CD14-positive monocyte (primary cell): ENCODE measurements around the gene TLR10. TPM values are rescaled to one million over a fixed set of nuclear protein-coding genes. Genes with fewer than 3 reads are reported as not detected.

ENCODE experiments used
- DNase-seq, 3 donors: peaks; one replicate each; pipeline ENCODE4 v3.0.0-alpha.2; 2011 to 2022
- H2AFZ ChIP-seq: 2 replicates; pipeline ENCODE4 v1.6.0; 2012; ENCODE audit warnings: mild to moderate bottlenecking, low read depth, low read length, inconsistent platforms; ENCODE audit not compliant: insufficient read depth, poor library complexity, severe bottlenecking
- H3K27ac ChIP-seq, 2 donors: 1 replicate in 1 of 2; 2 replicates in 1 of 2; pipeline ENCODE4 v1.5.1; 2012 to 2013; ENCODE audit warnings: low read length in 2 of 2, control low read depth in 1 of 2, inconsistent platforms in 1 of 2, low read depth in 1 of 2, mild to moderate bottlenecking in 1 of 2
- H3K27me3 ChIP-seq, 2 donors: one replicate each; pipeline versions ENCODE4 v1.6.0 to v1.6.1; 2011 to 2013; ENCODE audit warnings: low read length in 2 of 2; ENCODE audit not compliant: control insufficient read depth in 2 of 2, insufficient read depth in 2 of 2
- H3K36me3 ChIP-seq, 2 donors: replicated peaks in 1 of 2; 1 replicate in 1 of 2; 2 replicates in 1 of 2; pipeline versions ENCODE4 v1.5.1 to v1.6.1; 2012 to 2013; ENCODE audit warnings: low read length in 2 of 2, control low read depth in 1 of 2, inconsistent platforms in 1 of 2, mild to moderate bottlenecking in 1 of 2; ENCODE audit not compliant: insufficient read depth in 2 of 2, control insufficient read depth in 1 of 2
- H3K4me1 ChIP-seq, 2 donors: 1 replicate in 1 of 2; 2 replicates in 1 of 2; pipeline versions ENCODE4 v1.5.1 to v1.6.1; 2012 to 2013; ENCODE audit warnings: low read length in 2 of 2, control low read depth in 1 of 2, inconsistent platforms in 1 of 2, mild to moderate bottlenecking in 1 of 2, moderate library complexity in 1 of 2; ENCODE audit not compliant: insufficient read depth in 2 of 2, control insufficient read depth in 1 of 2
- H3K4me2 ChIP-seq: replicated peaks from 2 replicates; pipeline ENCODE3; 2012; ENCODE audit warnings: low read length, moderate library complexity, mild to moderate bottlenecking; ENCODE audit not compliant: poor library complexity, severe bottlenecking; ENCODE audit errors: extremely low read depth
- H3K4me3 ChIP-seq, 3 experiments: fragments of 200-600 bp in 1 of 3; sonication (generic) in 1 of 3; replicated peaks in 1 of 3; 1 replicate in 2 of 3; 2 replicates in 1 of 3; pipeline ENCODE4 v1.5.1; 2011 to 2013; ENCODE audit warnings: low read length in 3 of 3, mild to moderate bottlenecking in 3 of 3, control low read depth in 2 of 3, low read depth in 2 of 3, inconsistent platforms in 1 of 3, moderate library complexity in 1 of 3
- H3K79me2 ChIP-seq: 2 replicates; pipeline ENCODE4 v1.6.0; 2012; ENCODE audit warnings: mild to moderate bottlenecking, control low read depth, inconsistent platforms, low read length, moderate library complexity; ENCODE audit not compliant: insufficient read depth
- H3K9ac ChIP-seq: 2 replicates; pipeline ENCODE4 v1.6.0; 2017; ENCODE audit warnings: low read length, mild to moderate bottlenecking; ENCODE audit not compliant: insufficient read depth, poor library complexity, severe bottlenecking
- H3K9me3 ChIP-seq, 2 donors: replicated peaks in 1 of 2; 1 replicate in 1 of 2; 2 replicates in 1 of 2; pipeline versions ENCODE4 v1.5.1 to v1.6.1; 2012 to 2013; ENCODE audit warnings: low read length in 2 of 2, control low read depth in 1 of 2; ENCODE audit not compliant: control insufficient read depth in 1 of 2, insufficient read depth in 1 of 2
- H4K20me1 ChIP-seq: 2 replicates; pipeline ENCODE4 v1.6.0; 2012; ENCODE audit warnings: mild to moderate bottlenecking, low read length, control low read depth, moderate library complexity; ENCODE audit not compliant: insufficient read depth
- H3K27ac Mint-ChIP-seq, 7 donors: one replicate each; pipeline ENCODE4 v1.8.0; 2020; ENCODE audit warnings: mild to moderate bottlenecking in 7 of 7, mixed read lengths in 7 of 7, moderate library complexity in 6 of 7, inconsistent platforms in 2 of 7
- H3K27me3 Mint-ChIP-seq, 3 donors: one replicate each; pipeline ENCODE4 v1.8.0; 2021 to 2022; ENCODE audit warnings: low read depth in 3 of 3, mild to moderate bottlenecking in 3 of 3, mixed read lengths in 3 of 3, moderate library complexity in 3 of 3, inconsistent platforms in 1 of 3
- H3K36me3 Mint-ChIP-seq, 2 donors: one replicate each; pipeline ENCODE4 v1.8.0; 2020; ENCODE audit warnings: mixed read lengths in 2 of 2, inconsistent platforms in 1 of 2, mild to moderate bottlenecking in 1 of 2
- H3K4me1 Mint-ChIP-seq: one replicate; pipeline ENCODE4 v1.8.0; 2020; ENCODE audit warnings: mild to moderate bottlenecking, mixed read lengths
- H3K4me3 Mint-ChIP-seq, 2 donors: one replicate each; pipeline ENCODE4 v1.8.0; 2020; ENCODE audit warnings: mild to moderate bottlenecking in 2 of 2, mixed read lengths in 2 of 2, moderate library complexity in 1 of 2
- H3K9me3 Mint-ChIP-seq, 7 donors: one replicate each; pipeline ENCODE4 v1.8.0; 2020 to 2022; ENCODE audit warnings: mixed read lengths in 7 of 7, mild to moderate bottlenecking in 6 of 7, moderate library complexity in 6 of 7, inconsistent platforms in 2 of 7
- WGBS: methylation state at CpG from one replicate; pipeline ENCODE4 v1.1.5; 2013; ENCODE audit warnings: missing lambda C conversion rate; ENCODE audit not compliant: insufficient coverage; 5-methylcytosine and 5-hydroxymethylcytosine counted together
- intact Hi-C, 2 donors: fragments of 100-400 bp; cut with micrococcal nuclease; formaldehyde crosslinking; loops; one replicate each; pipeline versions ENCODE4 v1.15.0 to v1.15.1; 2023
- polyA plus RNA-seq, 3 donors: library from polyadenylated mRNA; depleted of rRNA in 1 of 3; unstranded in 2 of 3; stranded (reverse) in 1 of 3; fragments of 300-500 nt in 2 of 3; fragments of >200 nt in 1 of 3; fragmentation: Illumina TruSeq in 2 of 3; gene quantifications; 1 replicate in 2 of 3; 2 replicates in 1 of 3; pipeline ENCODE4 v1.2.3, GENCODE V29; 2012 to 2021
- TF ChIP-seq, protein P1 (sequence below): fragments of 200-600 bp; IDR thresholded peaks from one replicate; pipeline ENCODE4 v1.8.0; 2022; ENCODE audit warnings: antibody characterized with exemption, mild to moderate bottlenecking

Gene TLR10
- polyA plus RNA-seq, 3 donors: 1.1 to 1.2 (median 1.1) TPM

DNA sequence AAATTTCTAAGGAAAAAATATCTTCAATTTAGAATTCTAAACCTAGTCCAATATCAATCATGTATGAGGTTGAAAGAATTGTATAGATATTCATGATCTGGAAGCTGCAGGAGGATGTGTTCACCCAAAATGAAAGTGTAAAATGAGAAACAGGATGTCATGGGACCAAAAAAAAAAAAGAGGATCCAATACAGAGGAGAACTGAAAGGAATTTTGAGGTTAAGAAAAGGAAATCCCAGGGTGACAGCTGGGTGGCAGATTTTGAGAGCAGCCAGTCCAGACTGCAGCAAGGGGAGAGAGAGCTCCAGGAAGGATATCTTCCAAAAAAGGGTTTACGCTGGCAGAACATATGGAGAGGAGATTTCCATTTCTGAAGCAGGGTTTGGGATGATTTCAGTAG lies 38.9 kb downstream of the TLR10 start:
- TF ChIP-seq, protein P1, sequence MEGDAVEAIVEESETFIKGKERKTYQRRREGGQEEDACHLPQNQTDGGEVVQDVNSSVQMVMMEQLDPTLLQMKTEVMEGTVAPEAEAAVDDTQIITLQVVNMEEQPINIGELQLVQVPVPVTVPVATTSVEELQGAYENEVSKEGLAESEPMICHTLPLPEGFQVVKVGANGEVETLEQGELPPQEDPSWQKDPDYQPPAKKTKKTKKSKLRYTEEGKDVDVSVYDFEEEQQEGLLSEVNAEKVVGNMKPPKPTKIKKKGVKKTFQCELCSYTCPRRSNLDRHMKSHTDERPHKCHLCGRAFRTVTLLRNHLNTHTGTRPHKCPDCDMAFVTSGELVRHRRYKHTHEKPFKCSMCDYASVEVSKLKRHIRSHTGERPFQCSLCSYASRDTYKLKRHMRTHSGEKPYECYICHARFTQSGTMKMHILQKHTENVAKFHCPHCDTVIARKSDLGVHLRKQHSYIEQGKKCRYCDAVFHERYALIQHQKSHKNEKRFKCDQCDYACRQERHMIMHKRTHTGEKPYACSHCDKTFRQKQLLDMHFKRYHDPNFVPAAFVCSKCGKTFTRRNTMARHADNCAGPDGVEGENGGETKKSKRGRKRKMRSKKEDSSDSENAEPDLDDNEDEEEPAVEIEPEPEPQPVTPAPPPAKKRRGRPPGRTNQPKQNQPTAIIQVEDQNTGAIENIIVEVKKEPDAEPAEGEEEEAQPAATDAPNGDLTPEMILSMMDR: no peak
- H3K9ac ChIP-seq: no peak overlapping the region
- H3K36me3 Mint-ChIP-seq: peaks cover 14 to 16% of the 10 kb centered on the region in 2 donors
- H3K36me3 ChIP-seq: peaks cover 0 to 10% of the 10 kb centered on the region in 2 donors
- H3K27me3 ChIP-seq: no peaks in the 10 kb centered on the region
- peak overlapping the region; percentile 26 to 75 for H3K27ac ChIP-seq
- H3K27me3 Mint-ChIP-seq: peaks cover 0 to 3% (median 1%) of the 10 kb centered on the region in 3 donors
- H3K79me2 ChIP-seq: no peaks in the 10 kb centered on the region
- peaks cover 17 to 24% of the 10 kb centered on the region in 2 donors for H3K4me1 ChIP-seq
- H3K4me3 ChIP-seq: peak overlapping the region; percentile 26 to 73 (median 41)
- H3K9me3 Mint-ChIP-seq: peaks cover 10 to 35% (median 22%) of the 10 kb centered on the region in 7 donors
- peak overlapping the region; percentile 34 for H2AFZ ChIP-seq
- intact Hi-C loops: no loop called here
- H3K4me3 Mint-ChIP-seq: peak overlapping the region; percentile 71 to 87
- H3K4me1 Mint-ChIP-seq: peaks cover 32% of the 10 kb centered on the region
- peak overlapping the region; percentile 78 for H3K4me2 ChIP-seq
- no peaks in the 10 kb centered on the region for H4K20me1 ChIP-seq
- peaks cover 25 to 26% of the 10 kb centered on the region in 2 donors for H3K9me3 ChIP-seq
- peak overlapping the region; percentile 73 to 94 (median 83) for H3K27ac Mint-ChIP-seq
- DNase-seq: peak; percentile 41 to 73 (median 49)
- no CpG with 5 or more reads among the region's 1 CpG for WGBS

DNA sequence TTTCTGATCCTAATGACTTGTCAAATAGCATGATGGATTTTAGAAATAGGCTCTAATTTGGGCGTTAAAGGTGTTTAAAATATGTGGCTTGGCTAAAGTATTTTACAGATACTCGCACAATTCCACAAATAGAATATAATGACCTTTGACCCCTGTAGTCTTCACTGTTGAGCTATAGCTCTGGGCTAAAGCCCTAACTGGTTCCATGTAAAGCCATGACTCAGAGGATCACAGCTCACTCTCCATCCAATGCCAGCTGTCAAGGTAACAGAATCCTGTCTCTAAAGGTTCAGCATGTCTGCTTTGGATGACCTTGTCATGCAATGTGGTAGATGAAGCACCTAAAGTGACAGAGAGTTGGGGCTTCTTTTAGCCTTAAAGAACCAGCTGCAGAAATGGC lies 42.5 kb downstream of the TLR10 start:
- Histone ChIP-seq H3K79me2 (no peaks in the 10 kb centered on the region), H3K9ac (no peak overlapping the region), H2AFZ (no peak overlapping the region), H4K20me1 (no peaks in the 10 kb centered on the region), H3K36me3 (no peaks in the 10 kb centered on the region), H3K27ac (no peak overlapping the region), H3K4me1 (peaks cover 17 to 25% of the 10 kb centered on the region in 2 donors), H3K9me3 (no peaks in the 10 kb centered on the region), H3K4me2 (no peak overlapping the region), H3K27me3 (no peaks in the 10 kb centered on the region), H3K4me3 (no peak overlapping the region)
- 100% methylated on average over 1 of the region's 2 CpGs for WGBS
- no peak overlapping the region for H3K27ac Mint-ChIP-seq
- H3K36me3 Mint-ChIP-seq: no peaks in the 10 kb centered on the region
- peaks cover 0 to 3% (median 2%) of the 10 kb centered on the region in 3 donors for H3K27me3 Mint-ChIP-seq
- TF ChIP-seq, protein P1: no peak
- peaks cover 0 to 10% (median 0%) of the 10 kb centered on the region in 7 donors for H3K9me3 Mint-ChIP-seq
- intact Hi-C loops: no loop called here
- no peak for DNase-seq
- no peak overlapping the region for H3K4me3 Mint-ChIP-seq
- peaks cover 28% of the 10 kb centered on the region for H3K4me1 Mint-ChIP-seq
